ENCODE measurements around the gene C1orf122. TPM values are rescaled to one million over a fixed set of nuclear protein-coding genes. Genes with fewer than 3 reads are reported as not detected.

The C1orf122 gene
- polyA plus RNA-seq, 1 of the 3 experiments (the other 2 are of a cell fraction): 75.3 TPM

GRCh38 chr1:37845049-37845646, 37.6 kb downstream of the C1orf122 start:
- Histone ChIP-seq H3K4me2 (no peak overlapping the region), H3K79me2 (ENCODE audit: insufficient read depth) (peaks cover 81% of the 10 kb centered on the region)
- CTCF ChIA-PET: interaction anchor here (0.9 to 1.5 kb wide), 4 partner anchors 10 to 24 kb away, joined by 3 to 4 read pairs (median 3); no protein-coding TSS in a partner anchor

More at GRCh38 chr1:37845049-37845646, 37.6 kb downstream of the C1orf122 start:
- Histone ChIP-seq H3F3A (replicated peaks; ENCODE audit: insufficient read depth) (no peaks in the 10 kb centered on the region), H3K27me3 (ENCODE audit: insufficient read depth) (no peaks in the 10 kb centered on the region), H3K9ac (no peak overlapping the region), H3K36me3 (replicated peaks in 1 of 2; ENCODE audit: control insufficient read depth in 1 of 2, insufficient read depth in 2 of 2, low read length in 1 of 2) (peaks cover 30 to 31% of the 10 kb centered on the region in 2 experiments), H3K9me3 (no peaks in the 10 kb centered on the region), H3K27ac (ENCODE audit: low read depth in 2 of 2, low read length in 1 of 2) (no peak overlapping the region), H4K20me1 (ENCODE audit: insufficient read depth) (peaks cover 37% of the 10 kb centered on the region), H3K4me3 (ENCODE audit: low read depth in 2 of 2, low read length in 1 of 2) (no peak overlapping the region), H3K9me2 (no peaks in the 10 kb centered on the region), H3K4me1 (ENCODE audit: control insufficient read depth in 1 of 2, insufficient read depth in 2 of 2, low read depth in 1 of 2, low read length in 1 of 2) (no peaks in the 10 kb centered on the region), H2AFZ (ENCODE audit: low read depth) (no peak overlapping the region)
- no peak for DNase-seq
- TF ChIP-seq FOSL2 (IDR thresholded peaks at IDR 0.05; ENCODE audit: borderline replicate concordance, low read depth) (no peak), RXRA (IDR thresholded peaks at IDR 0.05; ENCODE audit: borderline replicate concordance, low read depth) (no peak), SMC3 (IDR thresholded peaks at IDR 0.05; ENCODE audit: low read depth, low read length) (no peak), CTCF (IDR thresholded peaks at IDR 0.05) (no peak), TCF12 (IDR thresholded peaks at IDR 0.05) (no peak), FOXJ3 (CRISPR knock-in tag; IDR thresholded peaks at IDR 0.05) (no peak), USF1 (IDR thresholded peaks at IDR 0.05; ENCODE audit: borderline replicate concordance, low read depth) (no peak), ELF1 (IDR thresholded peaks at IDR 0.05) (no peak), MAX (IDR thresholded peaks at IDR 0.05; ENCODE audit: low read depth) (no peak), RCOR1 (IDR thresholded peaks at IDR 0.05; ENCODE audit: low read length) (no peak), EP300 (IDR thresholded peaks at IDR 0.05; ENCODE audit: borderline replicate concordance in 1 of 2, low read depth in 1 of 2, low read length in 1 of 2) (no peak), REST (IDR thresholded peaks at IDR 0.05; ENCODE audit: low read depth, low read length) (no peak), IRF3 (IDR thresholded peaks at IDR 0.05; ENCODE audit: low read depth, low read length) (no peak), GATA2 (CRISPR knock-in tag; IDR thresholded peaks at IDR 0.05) (no peak), TEAD4 (IDR thresholded peaks at IDR 0.05; ENCODE audit: borderline replicate concordance, insufficient read depth) (no peak), ZBTB33 (IDR thresholded peaks at IDR 0.05; ENCODE audit: borderline replicate concordance, low read depth) (no peak), USF2 (IDR thresholded peaks at IDR 0.05; ENCODE audit: borderline replicate concordance, low read depth, low read length) (no peak), NRF1 (IDR thresholded peaks at IDR 0.05; ENCODE audit: low read depth, low read length) (no peak), MEF2A (IDR thresholded peaks at IDR 0.05; ENCODE audit: borderline replicate concordance, low read depth) (no peak), EZH2phosphoT487 (IDR thresholded peaks at IDR 0.05; ENCODE audit: borderline replicate concordance, low read depth) (no peak)
- POLR2A ChIA-PET: no interaction called here
- 77% methylated on average over 5 of the region's 5 CpGs for WGBS (ENCODE audit: low lambda C conversion rate)
